ENCODE results near the gene GPR137.
A peak's percentile ranks its signal among the peaks of the same experiment; 100 is the strongest.
"Not testable (repeated sequence)": the region's sequence is repeated elsewhere in the genome, so short reads cannot be mapped to it uniquely, and the experiment has no call there.

The GPR137 gene

DNA sequence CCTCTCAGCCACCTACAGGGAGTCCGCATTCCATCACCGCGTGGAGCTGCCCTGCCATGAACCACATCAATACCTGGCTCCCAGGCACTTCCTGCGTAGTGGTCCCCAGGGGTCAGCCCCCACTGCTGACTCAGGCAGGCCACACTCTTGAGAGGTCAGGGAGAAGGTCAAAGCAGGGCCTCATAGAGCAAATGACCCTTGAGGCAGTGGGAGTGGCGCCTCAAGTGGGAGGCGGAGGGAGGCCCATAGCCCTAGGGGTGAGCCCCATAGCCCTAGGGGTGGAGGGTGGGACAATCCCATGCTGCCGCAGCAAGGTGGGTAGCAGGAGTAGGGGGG, 37.2 kb downstream of the GPR137 start:
- no peak for DNase-seq

DNA sequence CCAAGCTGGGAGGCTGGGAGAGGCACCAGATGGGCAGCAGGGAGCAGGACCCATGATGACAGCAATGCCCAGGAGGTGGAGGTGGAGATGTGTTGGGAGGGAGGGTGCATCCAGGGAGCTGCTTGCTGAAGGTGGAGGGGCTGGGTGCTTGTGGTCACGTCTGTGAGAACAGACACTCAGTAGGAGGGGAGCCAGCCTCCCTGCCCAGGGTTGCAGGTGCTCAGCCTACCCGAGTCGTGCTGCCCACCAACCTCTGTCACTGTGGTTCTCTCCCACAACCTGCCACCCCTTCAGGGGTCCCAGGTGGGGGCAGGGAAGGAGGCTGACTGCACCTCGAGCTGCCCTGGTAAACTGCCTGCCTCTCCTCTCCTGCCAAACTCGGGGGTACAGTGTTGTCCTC, 37.7 kb downstream of the GPR137 start:
- no peak for DNase-seq

DNA sequence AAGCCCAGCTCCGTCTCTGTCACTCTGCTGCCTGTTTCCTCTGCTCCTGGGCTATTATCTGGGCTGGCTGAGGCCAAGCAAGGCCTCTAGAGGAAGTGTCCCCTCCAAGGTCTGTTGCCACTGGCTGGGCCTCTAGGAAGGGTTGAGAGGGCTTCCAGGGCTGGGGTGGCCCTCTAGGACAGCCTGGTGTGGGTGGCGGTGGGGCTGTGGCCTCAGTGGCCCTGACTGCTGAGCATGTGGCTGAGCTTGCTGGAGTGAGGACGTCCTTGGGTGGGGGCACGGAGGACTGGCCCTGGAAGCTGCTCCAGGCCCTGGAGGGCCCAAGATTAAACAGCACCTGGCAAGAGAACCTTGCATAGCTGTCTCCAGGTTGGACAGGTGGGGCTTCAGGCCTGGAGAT, 38.3 kb downstream of the GPR137 start:
- DNase-seq: not testable (repeated sequence)

DNA sequence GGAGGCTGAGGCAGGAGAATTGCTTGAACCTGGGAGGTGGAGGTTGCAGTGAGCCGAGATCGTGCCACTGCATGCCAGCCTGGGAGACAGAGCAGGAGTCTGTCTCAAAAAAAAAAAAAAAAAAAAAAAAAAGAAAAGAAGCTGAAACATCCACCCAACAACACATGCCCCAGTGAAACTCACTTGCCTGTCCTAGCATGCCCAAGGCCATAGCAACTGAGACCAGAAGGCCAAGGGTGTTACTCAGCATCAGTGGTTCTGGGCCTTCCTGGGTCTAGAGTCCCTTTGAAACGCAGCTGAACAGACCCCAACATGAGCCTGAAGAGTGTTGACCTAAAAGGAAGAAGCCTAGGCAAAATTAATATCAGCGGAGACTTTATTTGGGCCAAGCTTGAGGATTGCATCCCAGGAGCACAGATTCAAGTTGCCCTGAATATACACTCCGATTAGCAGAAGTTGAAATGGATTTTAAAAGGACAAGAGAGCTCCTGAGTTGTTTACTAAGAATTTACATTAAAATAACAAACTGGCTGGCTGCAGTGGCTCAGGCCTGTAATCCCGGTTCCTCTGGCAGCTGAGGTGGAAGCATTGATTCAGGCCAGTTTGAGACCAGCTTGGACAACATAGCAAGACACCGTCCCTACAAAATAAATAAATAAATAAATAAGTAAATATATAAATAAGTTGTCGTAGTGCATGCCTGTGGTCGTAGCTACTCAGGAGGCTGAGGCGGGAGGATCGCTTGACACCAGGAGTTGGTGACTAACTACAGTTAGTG, 39.2 kb downstream of the GPR137 start:
- DNase-seq: no peak

DNA sequence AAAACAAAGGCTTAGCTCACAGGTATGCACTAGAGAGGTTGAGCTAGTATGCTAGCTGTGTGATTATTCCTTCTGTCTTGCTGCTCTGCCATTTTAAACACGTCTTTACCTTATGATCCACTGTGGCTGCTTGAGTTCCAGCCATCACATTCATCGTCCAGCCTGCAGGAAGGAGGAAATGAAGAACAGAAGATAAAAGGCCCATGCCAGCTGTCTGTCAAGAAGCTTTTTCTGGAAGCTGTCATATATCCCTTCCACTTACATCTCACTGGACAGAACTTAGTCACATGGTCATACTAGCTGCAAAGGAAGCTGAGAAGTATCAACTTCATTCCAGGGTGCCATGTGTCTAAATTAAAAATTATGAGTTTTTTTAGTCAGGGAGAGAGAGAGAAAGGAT, 41.7 kb downstream of the GPR137 start:
- DNase-seq: no peak

DNA sequence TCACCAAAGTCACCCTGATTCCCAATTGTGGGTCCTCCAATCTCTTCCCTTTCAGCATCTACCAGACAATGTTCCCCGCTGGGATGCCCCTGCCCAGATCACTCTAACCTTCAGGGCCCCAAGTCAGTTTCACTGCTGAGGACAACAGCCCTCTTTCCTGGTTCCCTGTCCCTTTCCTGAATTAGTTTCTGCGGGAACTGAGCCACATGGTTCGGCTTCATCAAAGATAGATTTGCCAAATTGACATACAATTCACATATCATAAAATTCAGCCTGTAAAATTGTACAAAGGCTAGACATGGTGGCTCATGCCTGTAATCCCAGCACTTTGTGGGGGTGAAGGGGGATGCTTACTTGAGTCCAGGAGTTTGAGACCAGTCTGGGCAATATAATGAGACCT, 42.3 kb downstream of the GPR137 start:
- DNase-seq: no peak

DNA sequence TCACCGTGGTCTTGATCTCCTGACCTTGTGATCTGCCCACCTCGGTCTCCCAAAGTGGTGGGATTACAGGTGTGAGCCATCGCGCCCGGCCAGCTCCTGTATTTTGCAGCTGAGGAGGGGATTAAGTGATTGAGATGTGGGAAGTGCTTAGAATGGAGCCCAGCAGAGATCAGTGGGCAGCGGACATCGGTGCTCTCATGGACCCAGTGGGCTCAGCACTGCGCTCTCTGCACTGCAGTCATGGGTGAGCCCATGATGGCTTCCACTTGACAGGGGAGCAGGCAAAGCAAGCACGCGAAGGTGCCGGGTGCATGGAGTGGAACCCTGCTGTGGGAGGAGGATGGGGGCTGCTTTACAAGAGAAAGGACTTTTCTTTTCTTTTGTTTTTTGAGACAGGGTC, 45.2 kb downstream of the GPR137 start:
- DNase-seq: no peak

DNA sequence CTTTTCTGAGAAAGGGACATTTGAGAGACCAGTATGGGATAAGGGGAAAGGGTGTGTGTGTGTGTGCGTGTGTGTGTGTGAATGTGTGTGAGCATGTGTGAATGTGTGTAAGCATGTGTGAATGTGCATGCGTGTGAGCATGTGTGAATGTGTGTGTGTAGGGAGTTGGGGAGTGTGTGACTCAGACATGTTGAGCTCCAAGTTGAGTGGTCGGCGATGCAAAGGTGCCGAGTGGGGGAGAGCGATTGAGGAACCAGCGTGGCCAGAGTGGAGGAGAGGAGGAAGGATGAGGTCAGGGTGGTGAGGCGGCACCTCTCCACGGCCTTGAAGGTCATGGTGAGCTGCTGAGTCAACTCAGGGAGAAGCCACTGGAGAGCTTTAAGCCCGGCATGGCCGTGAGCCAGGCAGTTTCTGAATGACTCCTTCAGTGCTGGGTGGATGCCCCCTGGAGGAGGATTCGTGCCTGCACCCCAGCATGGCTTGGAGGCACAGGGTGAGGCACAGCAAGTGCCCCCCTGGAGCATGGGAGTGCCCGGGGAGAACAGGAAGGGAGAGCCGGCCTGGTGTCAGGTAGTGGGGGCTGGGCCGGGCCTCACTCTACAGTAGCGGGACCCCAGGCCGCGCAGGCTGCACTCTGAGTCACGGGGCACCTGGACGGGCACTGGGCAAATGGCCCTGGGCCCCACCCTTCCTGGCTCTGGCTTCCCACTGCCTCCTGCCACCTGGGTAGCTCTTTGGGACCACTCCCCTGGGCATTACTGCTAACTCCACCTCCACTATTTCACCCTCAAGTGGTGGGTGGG, 46.1 kb downstream of the GPR137 start:
- peak; percentile 85 for DNase-seq

DNA sequence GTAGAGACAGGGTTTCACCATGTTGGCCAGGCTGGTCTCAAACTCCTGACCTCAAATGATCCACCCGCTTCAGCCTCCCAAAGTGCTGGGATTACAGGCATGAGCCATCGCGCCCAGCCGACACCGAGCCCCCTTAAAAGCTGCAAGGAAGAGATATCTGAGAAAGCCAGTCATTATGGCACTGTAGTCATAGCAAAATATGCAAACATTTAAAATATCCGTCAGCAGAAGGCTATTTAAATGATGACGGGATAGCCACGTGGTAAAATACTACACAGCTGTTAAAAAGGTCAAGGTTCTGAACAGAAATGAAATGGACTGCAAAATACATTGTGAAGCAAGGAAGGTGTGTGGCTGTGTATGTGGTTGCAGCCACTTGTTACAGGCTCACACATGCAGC, 47.9 kb downstream of the GPR137 start:
- no peak for DNase-seq

DNA sequence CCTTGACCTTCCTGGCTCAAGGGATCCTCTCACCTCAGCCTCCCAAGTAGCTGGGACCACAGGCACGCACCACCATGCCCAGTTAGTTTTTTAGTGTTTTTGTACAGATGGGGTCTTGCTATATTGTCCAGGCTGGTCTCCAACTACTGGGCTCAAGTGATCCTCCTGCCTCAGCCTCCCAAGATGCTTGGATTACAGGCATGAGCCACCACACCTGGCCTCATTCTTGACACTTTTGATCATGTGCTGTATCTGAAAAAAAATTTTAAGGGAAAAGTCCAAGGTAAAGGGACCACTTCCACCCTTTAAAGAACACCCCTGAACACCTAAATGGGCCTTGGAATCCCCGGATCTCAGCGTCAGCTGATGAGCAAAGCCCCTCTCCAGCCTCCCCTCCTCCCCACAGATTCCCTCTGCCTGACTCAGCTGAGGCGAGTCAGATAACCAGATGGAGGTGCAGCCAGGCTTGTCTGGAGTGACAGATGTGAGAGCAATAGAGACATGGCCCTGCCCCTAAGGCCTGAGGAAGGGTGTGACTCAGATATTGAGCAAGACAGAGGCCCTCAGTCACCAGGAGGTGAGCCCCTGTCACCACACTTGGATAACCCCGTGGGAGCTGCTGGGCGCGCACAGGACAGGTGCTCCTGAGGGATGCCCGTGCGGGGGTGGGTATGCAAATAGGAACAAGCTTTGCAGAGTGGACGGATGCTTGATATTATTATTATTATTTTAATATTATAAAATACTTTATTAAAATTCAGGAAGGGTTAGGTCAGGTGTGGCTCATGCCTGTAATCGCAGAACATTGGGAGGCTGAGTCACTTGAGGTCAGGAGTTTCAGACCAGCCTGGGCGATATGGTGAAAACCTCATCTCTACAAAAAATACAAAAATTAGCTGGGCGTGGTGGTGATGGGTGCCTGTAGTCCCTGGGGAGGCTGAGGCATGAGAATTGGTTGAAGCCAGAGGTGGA, 49.4 kb downstream of the GPR137 start:
- DNase-seq: peak; percentile 99

DNA sequence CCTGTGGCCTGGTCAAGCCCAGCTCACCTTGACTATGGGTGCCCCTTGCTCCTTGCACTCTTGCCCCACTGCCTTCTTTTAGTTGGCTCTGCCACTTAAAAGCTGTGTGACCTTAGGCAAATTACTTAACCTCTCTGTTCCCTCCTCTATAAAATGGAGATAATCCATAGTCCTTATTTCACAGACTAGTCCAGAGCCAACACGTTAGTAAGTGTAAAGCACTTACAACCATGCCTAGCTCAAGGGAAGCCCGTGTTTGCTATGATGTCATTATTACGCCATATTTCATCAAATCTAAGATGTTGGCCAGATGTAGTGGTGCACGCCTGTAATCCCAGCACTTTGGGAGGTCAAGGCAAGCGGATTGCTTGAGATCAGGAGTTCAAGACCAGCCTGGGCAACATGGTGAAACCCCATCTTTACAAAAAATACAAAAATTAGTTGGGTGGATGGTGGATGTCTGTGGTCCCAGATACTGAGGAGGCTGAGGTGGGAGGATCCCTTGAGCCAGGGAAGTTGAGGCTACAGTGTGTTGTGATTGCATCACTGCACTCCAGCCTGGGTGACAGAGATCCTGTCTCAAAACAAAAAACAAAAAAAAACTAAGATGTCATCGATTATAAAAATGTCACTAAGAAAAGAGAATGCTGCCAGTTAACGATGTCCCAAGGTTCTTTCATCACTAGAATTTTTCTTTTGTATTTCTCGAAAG, 52.0 kb downstream of the GPR137 start:
- no peak for DNase-seq

DNA sequence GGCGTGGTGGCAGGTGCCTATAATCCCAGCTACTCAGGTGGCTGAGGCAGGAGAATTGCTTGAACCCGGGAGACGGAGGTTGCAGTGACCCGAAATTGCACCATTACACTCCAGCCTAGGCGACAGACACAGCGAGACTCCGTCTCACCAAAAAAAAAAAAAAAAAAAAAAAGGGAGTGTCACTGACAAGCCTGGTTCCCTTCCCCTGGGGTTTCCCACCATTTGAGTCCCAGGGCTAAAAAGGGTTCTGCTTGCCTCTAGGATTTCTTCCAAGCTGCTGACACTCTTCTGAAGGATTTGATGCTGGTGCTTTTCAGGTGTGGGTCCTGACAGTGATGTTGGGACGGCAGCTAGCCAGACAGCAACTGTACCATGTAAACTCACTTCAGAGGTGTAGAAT, 53.1 kb downstream of the GPR137 start:
- DNase-seq: no peak
